ENCODE data around the gene KAT7. TPM values are rescaled to one million over a fixed set of nuclear protein-coding genes. Genes with fewer than 3 reads are reported as not detected.

KAT7 gene
- total and polyA plus RNA-seq, 2 of the 8 experiments (the other 6 are each of a cell fraction or from before 2014, with no cell fraction given) = 90.9 to 139 TPM

GRCh38 chr17:49760296-49760695 is 28.2 kb upstream of the KAT7 start:
- Histone ChIP-seq H4K20me1 (replicated peaks in 1 of 2; ENCODE audit: control insufficient read depth in 1 of 2, insufficient read depth in 2 of 2, low read length in 2 of 2) (peaks cover 0 to 3% of the 10 kb centered on the region in 2 experiments), H3K4me3 (ENCODE audit: extremely low read depth in 1 of 4, insufficient read depth in 2 of 4, low read depth in 3 of 4, low read length in 4 of 4) (no peak overlapping the region), H3K9me3 (ENCODE audit: insufficient read depth in 2 of 2, low read depth in 1 of 2, low read length in 1 of 2) (no peaks in the 10 kb centered on the region), H3K18ac (ENCODE audit: extremely low read depth, low read length) (no peak overlapping the region), H3K4me1 (replicated peaks in 1 of 4; ENCODE audit: control insufficient read depth in 3 of 4, insufficient read depth in 4 of 4, low read length in 3 of 4) (peaks cover 0 to 20% (median 3%) of the 10 kb centered on the region in 4 experiments; a peak in 5 of 7 replicates), H3K27ac (ENCODE audit: low read depth, low read length) (no peak overlapping the region), H3K23ac (ENCODE audit: insufficient read length) (no peak overlapping the region), H2BK120ac (replicated peaks; ENCODE audit: low read depth, low read length) (no peak overlapping the region), H4K8ac (ENCODE audit: extremely low read depth, insufficient read depth, low read length) (no peak overlapping the region), H3K23me2 (ENCODE audit: low read depth, low read length) (peaks cover 7% of the 10 kb centered on the region; the same call in 1 of the 2 replicates), H4K5ac (ENCODE audit: insufficient read length, low read depth, low read length) (no peak overlapping the region), H3K4ac (replicated peaks; ENCODE audit: insufficient read length, low read depth, low read length) (no peak overlapping the region), H3K4me2 (ENCODE audit: insufficient read depth in 1 of 2, low read depth in 2 of 2, low read length in 2 of 2) (no peak overlapping the region; a peak in 1 of 4 replicates), H3K56ac (replicated peaks; ENCODE audit: insufficient read length, low read depth, low read length) (no peak overlapping the region), H3K27me3 (replicated peaks in 1 of 4; ENCODE audit: control insufficient read depth in 3 of 4, extremely low read depth in 1 of 4, insufficient read depth in 3 of 4, low read length in 3 of 4) (no peaks in the 10 kb centered on the region), H2BK12ac (ENCODE audit: low read depth, low read length) (no peak overlapping the region), H2AFZ (ENCODE audit: low read length) (no peak overlapping the region), H4K91ac (replicated peaks; ENCODE audit: insufficient read length, low read length) (no peak overlapping the region), H2BK15ac (ENCODE audit: low read length) (no peak overlapping the region), H2BK20ac (ENCODE audit: low read length) (no peak overlapping the region), H3K14ac (ENCODE audit: insufficient read length) (no peak overlapping the region), H3K9ac (replicated peaks in 1 of 4; ENCODE audit: extremely low read depth in 1 of 4, low read depth in 3 of 4, low read length in 3 of 4) (no peak overlapping the region), H3K36me3 (ENCODE audit: control insufficient read depth in 2 of 4, insufficient read depth in 4 of 4, low read length in 3 of 4) (0 out of 8 replicates have a peak, but pooled peaks cover 0 to 2% (median 0%) of the 10 kb centered on the region in 4 experiments), H3K79me2 (ENCODE audit: control insufficient read depth in 1 of 2, insufficient read depth in 2 of 2, low read length in 2 of 2) (peaks cover 24 to 76% of the 10 kb centered on the region in 2 experiments), H2AK5ac (ENCODE audit: low read depth, low read length) (no peak overlapping the region), H3K79me1 (ENCODE audit: low read depth, low read length) (no peaks in the 10 kb centered on the region; the same call in none of the 2 replicates), H2BK5ac (ENCODE audit: low read depth, low read length) (no peak overlapping the region)
- 63% methylated on average over 1 of the region's 1 CpG; no CpG with 5 or more reads in 1 of the 2 experiments for WGBS, 2 experiments (ENCODE audit: extremely low coverage in 1 of 2, insufficient coverage in 1 of 2, insufficient read length in 1 of 2, insufficient replicate concordance in 2 of 2, low coverage in 1 of 2, low lambda C conversion rate in 2 of 2, missing lambda C conversion rate in 1 of 2)
- ChIA-PET CTCF (ENCODE audit: partially characterized antibody) (interaction anchor here (1.6 to 2.3 kb wide), 2 partner anchors 10 to 52 kb away, joined by 3 to 4 read pairs; partner anchors contain the start of gene SLC35B1), POLR2A (ENCODE audit: partially characterized antibody) (interaction anchor here (1.6 to 4.7 kb wide), 4 partner anchors 7 to 28 kb away, joined by 3 to 59 read pairs (median 32); partner anchors contain the start of gene KAT7)
- DNase-seq (ENCODE audit: low read depth in 1 of 2, low spot score in 2 of 2) = no peak
- no peak for FAIRE-seq
- no peak for TF ChIP-seq EZH2 (IDR thresholded peaks at IDR 0.05; ENCODE audit: low read depth, low read length, severe bottlenecking)
- no peak for TF ChIP-seq EP300 (IDR thresholded peaks at IDR 0.05; ENCODE audit: borderline replicate concordance in 1 of 2, low read depth in 2 of 2, low read length in 2 of 2)
- no peak for TF ChIP-seq CREB1 (IDR thresholded peaks at IDR 0.05)
- no peak for TF ChIP-seq MAX (IDR thresholded peaks at IDR 0.05)
- no peak for TF ChIP-seq CHD1 (IDR thresholded peaks at IDR 0.05; ENCODE audit: low read depth, low read length)
- no peak for TF ChIP-seq PHF8 (conservative IDR thresholded peaks at IDR 0.05; ENCODE audit: low read depth, low read length)
- TF ChIP-seq SP2 (IDR thresholded peaks at IDR 0.05; ENCODE audit: low read length) = no peak
- no peak for TF ChIP-seq GTF2F1 (IDR thresholded peaks at IDR 0.05; ENCODE audit: borderline replicate concordance, low read depth, low read length)
- no peak for TF ChIP-seq KDM1A (IDR thresholded peaks at IDR 0.05; ENCODE audit: borderline replicate concordance, low read length)
- no peak for TF ChIP-seq BRCA1 (IDR thresholded peaks at IDR 0.05; ENCODE audit: low read depth, low read length)
- no peak for TF ChIP-seq ZNF274 (IDR thresholded peaks at IDR 0.05; ENCODE audit: borderline replicate concordance, extremely low read depth, low read length)
- no peak for TF ChIP-seq ATF2 (IDR thresholded peaks at IDR 0.05; ENCODE audit: low read length)

Measured in H1 (cell line).